Mucosa of stomach (tissue), 1 donor: ENCODE data around the gene COL23A1.

Source experiments
- H3K27me3 ChIP-seq: one replicate; pipeline ENCODE4 v1.7.0; 2013; ENCODE audit warnings: mild to moderate bottlenecking, low read length; ENCODE audit not compliant: control insufficient read depth, insufficient read depth
- H3K36me3 ChIP-seq: one replicate; pipeline ENCODE4 v1.7.0; 2013; ENCODE audit warnings: low read length; ENCODE audit not compliant: control insufficient read depth, insufficient read depth
- H3K4me1 ChIP-seq: one replicate; pipeline ENCODE4 v1.7.0; 2013; ENCODE audit warnings: mild to moderate bottlenecking, low read length; ENCODE audit not compliant: control insufficient read depth, insufficient read depth
- H3K4me3 ChIP-seq: one replicate; pipeline ENCODE4 v1.7.0; 2013; ENCODE audit warnings: low read length
- H3K9ac ChIP-seq: one replicate; pipeline ENCODE4 v1.7.0; 2013; ENCODE audit warnings: mild to moderate bottlenecking, low read length, moderate library complexity
- H3K9me3 ChIP-seq: one replicate; pipeline ENCODE4 v1.7.0; 2013; ENCODE audit warnings: mild to moderate bottlenecking, low read length, moderate library complexity; ENCODE audit not compliant: control insufficient read depth
- donor health status: Pancreatic carcinoma.

The COL23A1 gene

DNA sequence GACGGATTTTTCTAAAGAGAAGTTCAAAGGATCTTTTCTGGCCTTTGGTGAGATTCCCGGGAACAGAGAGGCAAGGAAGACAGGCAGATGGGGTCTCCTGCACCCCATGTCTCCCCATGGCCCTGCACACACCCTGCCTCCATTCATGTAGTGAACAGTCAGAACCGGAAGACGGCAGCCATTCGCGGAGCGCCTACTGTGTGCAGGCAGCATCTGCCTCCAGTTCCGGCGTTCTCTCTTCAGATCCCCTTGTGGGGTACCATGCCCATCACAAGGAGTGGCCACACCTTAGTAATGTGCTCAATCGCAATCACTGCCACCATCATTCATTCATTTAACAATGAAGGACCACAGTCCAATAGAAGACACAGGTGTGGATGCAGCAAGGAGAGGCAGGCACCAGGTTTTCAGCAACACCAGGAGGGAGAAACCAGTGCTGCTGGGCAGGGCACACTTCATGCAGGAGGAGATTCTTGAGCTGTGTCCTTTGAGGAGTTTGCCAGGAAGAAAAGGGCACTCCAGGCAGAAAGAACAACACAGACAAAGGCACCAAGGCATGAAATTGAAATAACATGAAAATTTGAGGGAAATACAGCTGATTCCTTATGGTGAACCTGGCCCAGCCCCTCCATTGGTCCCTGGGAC, 186.1 kb downstream of the COL23A1 start:
- Histone ChIP-seq H3K27me3 (peaks cover under 1% of the 10 kb centered on the region), H3K9ac (no peak overlapping the region), H3K36me3 (no peaks in the 10 kb centered on the region), H3K4me1 (no peaks in the 10 kb centered on the region), H3K4me3 (no peak overlapping the region), H3K9me3 (no peaks in the 10 kb centered on the region)

GRCh38 chr5:178403351-178403750, 186.8 kb downstream of the COL23A1 start:
- Histone ChIP-seq H3K9ac (no peak overlapping the region), H3K9me3 (no peaks in the 10 kb centered on the region), H3K27me3 (peaks cover 5% of the 10 kb centered on the region), H3K36me3 (no peaks in the 10 kb centered on the region), H3K4me1 (no peaks in the 10 kb centered on the region), H3K4me3 (no peak overlapping the region)

DNA sequence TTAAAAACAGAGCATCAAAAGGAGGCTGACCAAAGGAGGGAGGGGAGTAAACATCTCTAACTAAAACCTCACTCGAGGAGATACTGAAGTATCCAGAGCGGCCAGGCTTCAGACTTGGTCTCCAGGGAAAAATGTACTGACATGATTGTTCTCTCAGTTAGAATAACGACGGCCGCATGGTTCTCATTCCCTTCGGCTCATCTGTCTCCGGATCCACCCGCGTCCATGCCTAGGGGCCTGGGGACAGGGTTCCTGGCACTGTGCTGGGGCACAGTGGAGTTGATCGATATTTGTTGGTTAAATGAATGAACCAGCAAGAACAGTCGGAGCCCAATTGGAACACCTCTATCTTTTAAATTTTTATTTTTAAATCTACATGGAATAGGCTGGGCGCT, 190.5 kb downstream of the COL23A1 start:
- Histone ChIP-seq H3K4me3 (no peak overlapping the region), H3K27me3 (peaks cover 5% of the 10 kb centered on the region), H3K9me3 (no peaks in the 10 kb centered on the region), H3K36me3 (no peaks in the 10 kb centered on the region), H3K4me1 (no peaks in the 10 kb centered on the region), H3K9ac (no peak overlapping the region)

DNA sequence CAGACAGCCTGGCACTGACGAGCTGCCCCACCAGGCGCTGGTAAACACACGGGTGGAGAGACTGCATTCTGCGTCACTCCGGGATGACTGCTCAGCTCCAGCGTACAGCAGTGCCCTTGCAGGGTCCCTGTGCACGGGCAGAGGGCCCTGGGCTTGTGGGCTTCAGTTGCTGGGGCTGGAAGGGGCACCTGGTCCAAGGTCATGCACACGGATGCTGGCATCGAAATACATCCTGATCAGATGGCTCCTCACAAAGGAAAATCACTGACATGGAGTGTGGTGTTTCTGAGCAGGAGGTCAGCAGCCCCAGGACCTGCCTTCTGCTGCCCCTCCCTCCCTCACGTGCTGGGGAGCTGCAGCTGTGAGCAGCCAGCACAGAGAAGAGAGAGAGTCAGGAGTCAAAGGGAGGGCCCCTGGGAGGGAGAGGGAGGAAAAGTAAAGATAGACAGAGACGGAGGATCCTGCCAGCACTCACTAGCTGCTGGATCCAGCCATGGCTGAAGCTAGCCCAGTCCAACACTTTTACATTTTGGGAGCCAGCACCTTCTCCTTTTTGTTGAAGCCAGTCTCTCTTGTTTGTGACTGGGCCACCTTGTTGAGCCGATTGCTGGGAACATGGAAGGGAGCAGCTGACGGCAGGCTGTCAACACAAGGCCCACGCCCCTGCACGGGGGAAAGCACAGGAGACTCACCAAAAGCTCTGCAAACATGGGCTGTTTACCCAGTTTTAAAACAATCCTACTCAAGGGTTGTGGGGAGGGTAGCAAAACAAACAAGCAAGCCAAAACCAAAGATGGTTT, 191.1 kb downstream of the COL23A1 start:
- peaks cover 5% of the 10 kb centered on the region for H3K27me3 ChIP-seq
- H3K9ac ChIP-seq, result no peak overlapping the region
- no peak overlapping the region for H3K4me3 ChIP-seq
- H3K9me3 ChIP-seq, result no peaks in the 10 kb centered on the region
- H3K4me1 ChIP-seq, result no peaks in the 10 kb centered on the region
- H3K36me3 ChIP-seq, result no peaks in the 10 kb centered on the region

DNA sequence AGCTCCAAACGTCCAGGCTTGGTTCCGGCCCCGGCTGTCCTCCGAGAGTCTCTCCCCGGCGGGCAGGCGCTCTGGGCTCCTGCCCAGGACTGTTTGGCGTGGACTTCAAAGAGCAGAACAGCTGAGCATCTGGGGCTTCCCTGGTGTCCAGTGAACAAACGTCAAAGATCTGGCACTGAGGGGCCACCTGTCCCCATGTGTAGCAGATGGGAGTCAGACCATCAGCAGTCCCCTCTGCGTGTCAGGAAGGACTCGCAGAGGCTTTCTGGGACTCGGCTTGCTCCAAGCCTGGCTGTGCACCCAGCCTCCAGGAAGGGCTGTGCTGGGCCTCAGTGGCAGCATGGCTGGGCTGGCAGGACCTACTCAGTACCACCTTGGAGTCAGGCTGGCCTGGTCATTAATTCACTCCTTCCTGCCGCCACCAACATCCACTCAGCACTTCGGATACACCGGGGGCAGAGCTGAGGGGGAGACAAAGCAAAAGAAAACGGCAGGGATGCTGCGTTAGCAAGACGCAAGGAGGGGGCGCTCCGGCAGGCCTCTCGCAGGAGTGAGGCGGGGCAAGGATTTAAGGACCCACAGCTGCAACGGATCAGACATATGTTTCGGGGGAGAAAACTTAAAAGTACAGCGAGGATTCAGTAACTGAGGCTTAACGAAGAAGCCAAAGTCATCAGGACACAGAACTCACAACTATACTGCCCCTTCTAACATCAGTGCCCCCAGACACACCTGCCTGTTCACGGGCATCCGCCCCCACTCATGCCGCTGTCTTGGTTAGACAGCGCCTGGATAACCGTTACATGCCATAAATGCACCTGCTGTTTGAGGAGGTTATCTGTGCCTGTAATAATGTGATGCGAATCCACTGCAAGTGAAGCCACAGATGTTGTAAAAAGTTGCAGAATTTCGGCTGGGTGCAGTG, 193.1 kb downstream of the COL23A1 start:
- Histone ChIP-seq H3K27me3 (peaks cover 5% of the 10 kb centered on the region), H3K4me1 (no peaks in the 10 kb centered on the region), H3K4me3 (no peak overlapping the region), H3K36me3 (no peaks in the 10 kb centered on the region), H3K9ac (no peak overlapping the region), H3K9me3 (no peaks in the 10 kb centered on the region)

DNA sequence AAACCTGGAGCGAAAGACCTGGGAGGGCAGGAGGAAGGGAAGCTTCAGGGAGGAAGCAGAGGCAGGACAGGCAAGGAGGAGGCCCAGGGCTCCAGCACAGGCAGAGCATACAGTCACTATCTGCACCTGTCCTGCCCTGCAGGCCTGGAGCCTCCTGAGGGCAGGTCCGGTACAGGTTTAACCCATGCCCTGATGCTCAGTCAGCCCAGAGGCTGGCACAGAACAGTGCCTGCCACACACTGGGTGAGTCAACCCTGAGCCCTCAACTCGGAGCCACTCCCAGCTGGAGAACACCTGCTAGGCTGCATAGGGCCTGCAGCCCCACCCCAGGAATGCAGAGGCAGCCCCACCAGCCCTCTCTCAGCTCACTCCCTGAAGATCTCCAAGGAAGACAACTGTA, 196.1 kb downstream of the COL23A1 start:
- no peaks in the 10 kb centered on the region for H3K36me3 ChIP-seq
- H3K4me1 ChIP-seq, result no peaks in the 10 kb centered on the region
- H3K9me3 ChIP-seq, result no peaks in the 10 kb centered on the region
- no peak overlapping the region for H3K4me3 ChIP-seq
- H3K9ac ChIP-seq, result no peak overlapping the region
- peaks cover 5% of the 10 kb centered on the region for H3K27me3 ChIP-seq

DNA sequence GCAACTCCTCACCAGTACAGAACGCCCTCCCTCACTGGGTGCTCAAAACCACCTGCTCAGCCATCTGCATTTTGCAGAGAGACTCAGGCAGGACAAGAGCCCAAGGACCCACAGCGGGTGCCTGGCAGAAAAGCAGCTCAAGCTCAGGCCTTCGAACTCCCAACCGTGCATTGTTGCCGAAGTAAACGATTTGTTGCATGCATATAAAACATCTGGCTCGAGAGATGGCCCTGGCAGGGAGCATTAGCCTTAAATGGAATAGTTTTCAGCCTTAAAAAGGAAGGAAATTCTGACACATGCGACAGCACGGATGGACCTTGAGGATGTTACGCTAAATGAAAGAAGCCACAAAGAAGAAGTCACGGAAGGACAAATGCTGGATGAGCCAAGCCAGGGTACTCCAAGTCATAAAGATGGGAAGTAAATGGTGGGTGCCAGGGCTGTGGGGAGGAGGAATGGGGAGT, 197.2 kb downstream of the COL23A1 start:
- H3K36me3 ChIP-seq, result no peaks in the 10 kb centered on the region
- H3K4me3 ChIP-seq, result no peak overlapping the region
- no peak overlapping the region for H3K9ac ChIP-seq
- no peaks in the 10 kb centered on the region for H3K9me3 ChIP-seq
- peaks cover 2% of the 10 kb centered on the region for H3K27me3 ChIP-seq
- no peaks in the 10 kb centered on the region for H3K4me1 ChIP-seq

GRCh38 chr5:178392386-178392785, 197.8 kb downstream of the COL23A1 start:
- Histone ChIP-seq H3K4me3 (no peak overlapping the region), H3K27me3 (peaks cover 5% of the 10 kb centered on the region)

GRCh38 chr5:178391480-178391879, 198.7 kb downstream of the COL23A1 start:
- H3K9me3 ChIP-seq, result no peaks in the 10 kb centered on the region
- H3K27me3 ChIP-seq, result peaks cover 5% of the 10 kb centered on the region
- no peaks in the 10 kb centered on the region for H3K36me3 ChIP-seq
- no peak overlapping the region for H3K4me3 ChIP-seq
- no peaks in the 10 kb centered on the region for H3K4me1 ChIP-seq
- H3K9ac ChIP-seq, result no peak overlapping the region

More at GRCh38 chr5:178392386-178392785, 197.8 kb downstream of the COL23A1 start:
- Histone ChIP-seq H3K9me3 (no peaks in the 10 kb centered on the region), H3K4me1 (no peaks in the 10 kb centered on the region), H3K36me3 (no peaks in the 10 kb centered on the region), H3K9ac (no peak overlapping the region)

DNA sequence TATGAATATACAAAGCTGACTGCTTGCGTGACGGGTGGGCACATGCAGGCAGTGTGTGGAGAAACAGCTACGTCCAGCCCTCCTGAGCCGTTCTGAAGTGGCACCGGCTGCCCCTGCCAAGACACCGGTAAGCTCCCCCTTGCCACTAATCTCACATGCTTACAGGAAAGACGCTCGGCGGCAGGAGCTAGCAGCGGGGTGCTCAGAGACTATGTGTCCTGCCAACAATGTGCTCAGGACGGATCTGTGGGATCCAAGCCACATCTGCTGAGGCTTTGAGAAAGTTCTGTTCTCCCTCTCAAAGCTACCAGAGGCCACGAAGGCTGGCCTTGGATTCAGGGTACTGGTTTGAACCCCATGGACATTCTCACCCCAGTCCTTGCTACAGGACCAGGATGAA, 200.4 kb downstream of the COL23A1 start:
- Histone ChIP-seq H3K36me3 (no peaks in the 10 kb centered on the region), H3K27me3 (peaks cover 5% of the 10 kb centered on the region), H3K4me3 (no peak overlapping the region), H3K9me3 (no peaks in the 10 kb centered on the region), H3K4me1 (no peaks in the 10 kb centered on the region), H3K9ac (no peak overlapping the region)

GRCh38 chr5:178389026-178389729, 201.0 kb downstream of the COL23A1 start:
- Histone ChIP-seq H3K9me3 (no peaks in the 10 kb centered on the region), H3K9ac (no peak overlapping the region), H3K27me3 (peaks cover 10% of the 10 kb centered on the region), H3K4me3 (no peak overlapping the region), H3K4me1 (no peaks in the 10 kb centered on the region), H3K36me3 (no peaks in the 10 kb centered on the region)
